Trophoblast cell (in vitro differentiated cells and primary cell): ENCODE data around the gene PCGF3.

ENCODE experiments used
- DNase-seq, 2 donors: peaks; one replicate each; pipeline ENCODE4 v3.0.0-alpha.2; 2016
- H2AFZ ChIP-seq: 2 replicates; pipeline ENCODE4 v1.6.1; 2013; ENCODE audit warnings: low read length, moderate library complexity, mild to moderate bottlenecking; ENCODE audit not compliant: insufficient read depth, poor library complexity
- H2AK5ac ChIP-seq: 2 replicates; pipeline ENCODE4 v1.6.1; 2013; ENCODE audit warnings: mild to moderate bottlenecking, low read length
- H2BK120ac ChIP-seq: 2 replicates; pipeline ENCODE4 v1.6.1; 2013; ENCODE audit warnings: low read length, mild to moderate bottlenecking, moderate library complexity; ENCODE audit not compliant: insufficient read depth, poor library complexity
- H2BK12ac ChIP-seq: 2 replicates; pipeline ENCODE4 v1.6.1; 2013; ENCODE audit warnings: mild to moderate bottlenecking, low read length, moderate library complexity
- H2BK5ac ChIP-seq: 2 replicates; pipeline ENCODE4 v1.6.1; 2013; ENCODE audit warnings: low read length, low read depth, moderate library complexity, mild to moderate bottlenecking; ENCODE audit not compliant: poor library complexity
- H3K14ac ChIP-seq: 2 replicates; pipeline ENCODE4 v1.6.1; 2013; ENCODE audit warnings: mild to moderate bottlenecking, low read length
- H3K18ac ChIP-seq: 2 replicates; pipeline ENCODE4 v1.6.1; 2013; ENCODE audit warnings: mild to moderate bottlenecking, low read length
- H3K23ac ChIP-seq: 2 replicates; pipeline ENCODE4 v1.6.1; 2013; ENCODE audit warnings: low read length
- H3K27ac ChIP-seq: 2 replicates; pipeline ENCODE4 v1.5.1; 2013; ENCODE audit warnings: low read depth, mild to moderate bottlenecking, inconsistent platforms, low read length, moderate library complexity
- H3K27me3 ChIP-seq: 2 replicates; pipeline ENCODE4 v1.6.1; 2013; ENCODE audit warnings: inconsistent platforms, mild to moderate bottlenecking, low read length, moderate library complexity; ENCODE audit not compliant: insufficient read depth
- H3K36me3 ChIP-seq, 2 experiments: 1 replicate in 1 of 2; 2 replicates in 1 of 2; pipeline ENCODE4 v1.6.1; 2013; ENCODE audit warnings: low read length in 2 of 2, mild to moderate bottlenecking in 2 of 2, moderate library complexity in 1 of 2; ENCODE audit not compliant: insufficient read depth in 2 of 2, control insufficient read depth in 1 of 2
- H3K4ac ChIP-seq: 2 replicates; pipeline ENCODE4 v1.6.1; 2013; ENCODE audit warnings: low read depth, mild to moderate bottlenecking, low read length, moderate library complexity
- H3K4me1 ChIP-seq, 2 experiments: 1 replicate in 1 of 2; 2 replicates in 1 of 2; pipeline ENCODE4 v1.6.1; 2013; ENCODE audit warnings: low read length in 2 of 2, mild to moderate bottlenecking in 2 of 2, moderate library complexity in 1 of 2; ENCODE audit not compliant: insufficient read depth in 2 of 2, control insufficient read depth in 1 of 2
- H3K4me2 ChIP-seq: 2 replicates; pipeline ENCODE4 v1.6.1; 2013; ENCODE audit warnings: inconsistent platforms, mild to moderate bottlenecking, low read length, moderate library complexity
- H3K4me3 ChIP-seq: 2 replicates; pipeline ENCODE4 v1.5.1; 2013; ENCODE audit warnings: mild to moderate bottlenecking, low read depth, low read length, inconsistent platforms
- H3K79me1 ChIP-seq: one replicate; pipeline ENCODE4 v1.6.1; 2013; ENCODE audit warnings: low read length
- H3K79me2 ChIP-seq: 2 replicates; pipeline ENCODE4 v1.6.1; 2013; ENCODE audit warnings: low read length, mild to moderate bottlenecking; ENCODE audit not compliant: control insufficient read depth, insufficient read depth, poor library complexity
- H3K9ac ChIP-seq: 2 replicates; pipeline ENCODE4 v1.6.1; 2013; ENCODE audit warnings: mild to moderate bottlenecking, low read length
- H3K9me3 ChIP-seq: 2 replicates; pipeline ENCODE4 v1.6.1; 2013; ENCODE audit warnings: low read depth, mild to moderate bottlenecking, control low read depth, inconsistent platforms, low read length; ENCODE audit not compliant: insufficient read depth
- H4K12ac ChIP-seq: 2 replicates; pipeline ENCODE4 v1.6.1; 2013; ENCODE audit warnings: low read depth, mild to moderate bottlenecking, low read length, moderate library complexity
- H4K8ac ChIP-seq: 2 replicates; pipeline ENCODE4 v1.6.1; 2013; ENCODE audit warnings: low read depth, mild to moderate bottlenecking, low read length, moderate library complexity
- H4K91ac ChIP-seq: one replicate; pipeline ENCODE4 v1.6.1; 2013; ENCODE audit warnings: low read depth, mild to moderate bottlenecking, low read length, moderate library complexity
- WGBS: extraction: QIAGEN DNeasy Blood & Tissue Kit; methylation state at CpG from one replicate; pipeline ENCODE4 v1.1.7; 2013; ENCODE audit warnings: missing lambda C conversion rate; ENCODE audit not compliant: insufficient read length, insufficient coverage; ENCODE audit errors: extremely low coverage; 5-methylcytosine and 5-hydroxymethylcytosine counted together

PCGF3 gene

GRCh38 chr4:790466-790820 is 84.8 kb downstream of the PCGF3 start:
- no peak overlapping the region for H3K23ac ChIP-seq
- no peak overlapping the region for H2BK5ac ChIP-seq
- H3K4me1 ChIP-seq: peaks cover 3 to 6% of the 10 kb centered on the region in 2 experiments
- H3K79me1 ChIP-seq: no peaks in the 10 kb centered on the region
- no peak overlapping the region for H3K4me2 ChIP-seq
- no peak for DNase-seq
- no peak overlapping the region for H4K8ac ChIP-seq
- no peak overlapping the region for H3K9ac ChIP-seq
- H3K27ac ChIP-seq: no peak overlapping the region
- H4K91ac ChIP-seq: no peak overlapping the region
- no peak overlapping the region for H4K12ac ChIP-seq
- no peak overlapping the region for H3K14ac ChIP-seq
- no peak overlapping the region for H3K4ac ChIP-seq
- H3K27me3 ChIP-seq: peaks cover 39% of the 10 kb centered on the region
- H3K4me3 ChIP-seq: no peak overlapping the region
- H3K36me3 ChIP-seq: no peaks in the 10 kb centered on the region
- no peak overlapping the region for H2AK5ac ChIP-seq
- H2BK12ac ChIP-seq: no peak overlapping the region
- WGBS: no CpG with 5 or more reads among the region's 8 CpGs
- no peak overlapping the region for H2BK120ac ChIP-seq
- H3K18ac ChIP-seq: no peak overlapping the region
- H3K9me3 ChIP-seq: no peaks in the 10 kb centered on the region
- no peak overlapping the region for H2AFZ ChIP-seq
- H3K79me2 ChIP-seq: no peaks in the 10 kb centered on the region

GRCh38 chr4:791252-791897 is 85.7 kb downstream of the PCGF3 start:
- Histone ChIP-seq H3K4ac (no peak overlapping the region), H3K4me3 (no peak overlapping the region), H3K79me2 (no peaks in the 10 kb centered on the region), H2AK5ac (no peak overlapping the region), H3K23ac (no peak overlapping the region), H2BK5ac (no peak overlapping the region), H3K9ac (no peak overlapping the region), H4K91ac (no peak overlapping the region), H2BK120ac (no peak overlapping the region), H4K8ac (no peak overlapping the region), H2AFZ (no peak overlapping the region), H3K27me3 (peaks cover 34% of the 10 kb centered on the region), H3K79me1 (no peaks in the 10 kb centered on the region), H3K18ac (no peak overlapping the region), H3K36me3 (no peaks in the 10 kb centered on the region), H4K12ac (no peak overlapping the region), H2BK12ac (no peak overlapping the region), H3K27ac (no peak overlapping the region), H3K9me3 (peaks cover 3% of the 10 kb centered on the region), H3K4me1 (peaks cover 3 to 5% of the 10 kb centered on the region in 2 experiments), H3K4me2 (no peak overlapping the region), H3K14ac (no peak overlapping the region)
- DNase-seq: no peak
- no CpG with 5 or more reads among the region's 29 CpGs for WGBS

- H3K4me1 ChIP-seq: peaks cover 3 to 5% of the 10 kb centered on the region in 2 experiments
- H3K27ac ChIP-seq: no peak overlapping the region
- H2BK12ac ChIP-seq: no peak overlapping the region
- no peak overlapping the region for H3K18ac ChIP-seq
- H2BK5ac ChIP-seq: no peak overlapping the region
- no peak overlapping the region for H3K23ac ChIP-seq
- H4K8ac ChIP-seq: no peak overlapping the region
- no peak overlapping the region for H3K9ac ChIP-seq
- H3K79me1 ChIP-seq: no peaks in the 10 kb centered on the region
- H4K12ac ChIP-seq: no peak overlapping the region
- H2AFZ ChIP-seq: no peak overlapping the region
- H3K14ac ChIP-seq: no peak overlapping the region
- no peaks in the 10 kb centered on the region for H3K79me2 ChIP-seq
- H2BK120ac ChIP-seq: no peak overlapping the region
- peak overlapping the region; percentile 30 for H3K4me3 ChIP-seq
- H3K4me2 ChIP-seq: peak overlapping the region; percentile 10
- H3K4ac ChIP-seq: no peak overlapping the region
- DNase-seq: peak in 1 of 2 donors; percentile 54
- H3K27me3 ChIP-seq: peaks cover 28% of the 10 kb centered on the region
- peaks cover 3% of the 10 kb centered on the region for H3K9me3 ChIP-seq
- no peak overlapping the region for H2AK5ac ChIP-seq
- H3K36me3 ChIP-seq: no peaks in the 10 kb centered on the region
- H4K91ac ChIP-seq: no peak overlapping the region
- WGBS: no CpG with 5 or more reads among the region's 50 CpGs
Observed at GRCh38 chr4:791898-792625, 86.4 kb downstream of the PCGF3 start.

GRCh38 chr4:792626-793092 is 87.0 kb downstream of the PCGF3 start:
- Histone ChIP-seq H2BK5ac (no peak overlapping the region), H3K14ac (no peak overlapping the region), H2AK5ac (no peak overlapping the region), H3K36me3 (no peaks in the 10 kb centered on the region), H3K79me1 (no peaks in the 10 kb centered on the region), H2BK12ac (no peak overlapping the region), H3K9ac (no peak overlapping the region), H4K12ac (no peak overlapping the region), H3K79me2 (no peaks in the 10 kb centered on the region), H3K18ac (no peak overlapping the region), H3K23ac (no peak overlapping the region), H3K4me3 (no peak overlapping the region), H2AFZ (no peak overlapping the region), H2BK120ac (no peak overlapping the region), H3K4me2 (peak overlapping the region; percentile 10), H3K9me3 (peaks cover 3% of the 10 kb centered on the region), H3K27ac (no peak overlapping the region), H3K27me3 (peaks cover 24% of the 10 kb centered on the region), H3K4ac (no peak overlapping the region), H4K91ac (no peak overlapping the region), H3K4me1 (peaks cover 3 to 5% of the 10 kb centered on the region in 2 experiments), H4K8ac (no peak overlapping the region)
- WGBS: no CpG with 5 or more reads among the region's 17 CpGs
- no peak for DNase-seq
